GM12878 (cell line): Measurements from ENCODE around the gene CLNK. TPM values are rescaled to one million over a fixed set of nuclear protein-coding genes. Genes with fewer than 3 reads are reported as not detected.

Source experiments
- ATAC-seq: fragments of 200-7000 bp; cut with Tn5 transposase; 3 replicates; pipeline ENCODE4 v1.9.1; 2020; ENCODE audit warnings: mild to moderate bottlenecking, moderate library complexity
- BruUV-seq: library from RNA; stranded (reverse); fragments of 400-500 nt; replicated peaks from 2 replicates; lab custom pipeline; 2021; lab: Mats Ljungman, UMichigan
- CTCF ChIA-PET: fragments of 300-600 bp; sonication (Branson Sonifier 250); formaldehyde crosslinking; extraction: SDS; loops from one replicate; lab custom pipeline; 2021; ENCODE audit warnings: inconsistent platforms; lab: Yijun Ruan, JAX
- POLR2A ChIA-PET: fragments of 350-600 bp; formaldehyde crosslinking; extraction: SDS; loops from one replicate; lab custom pipeline; 2021; ENCODE audit warnings: inconsistent platforms; lab: Charles Lee
- RAD21 ChIA-PET: fragments of 300-600 bp; sonication (Branson Sonifier 250); formaldehyde crosslinking; loops from one replicate; lab custom pipeline; 2023; ENCODE audit warnings: antibody characterized with exemption; ENCODE audit not compliant: unreplicated experiment; lab: Charles Lee
- SMC1A ChIA-PET: fragments of 300-600 bp; sonication (Branson Sonifier 250); formaldehyde crosslinking; loops from one replicate; lab custom pipeline; 2023; ENCODE audit not compliant: unreplicated experiment, uncharacterized antibody; lab: Charles Lee
- DNase-seq: peaks from one replicate; pipeline ENCODE4 v3.0.0-alpha.2; 2011; ENCODE audit warnings: low read depth, low spot score
- FAIRE-seq: peaks from 3 replicates; lab custom pipeline; 2011; peaks lifted over from hg19 to GRCh38; lab: Jason Lieb, UNC
- H2AFZ ChIP-seq: 2 replicates; pipeline ENCODE4 v1.6.0; 2011; ENCODE audit warnings: low read depth, low read length, control low read depth; ENCODE audit not compliant: control insufficient read depth
- H3K27ac ChIP-seq: 2 replicates; pipeline ENCODE4 v1.5.1; 2011; ENCODE audit warnings: control low read depth; ENCODE audit not compliant: control insufficient read depth, insufficient read depth
- H3K27me3 ChIP-seq, 2 experiments: replicated peaks in 1 of 2; 2 replicates each; pipeline versions ENCODE4 v1.6.0 to v1.6.1; 2011; ENCODE audit warnings: low read length in 1 of 2; ENCODE audit not compliant: control insufficient read depth in 2 of 2, insufficient read depth in 2 of 2
- H3K36me3 ChIP-seq, 2 experiments: 2 replicates each; pipeline ENCODE4 v1.5.1; 2011; ENCODE audit warnings: low read length in 1 of 2; ENCODE audit not compliant: control insufficient read depth in 2 of 2, insufficient read depth in 2 of 2
- H3K4me1 ChIP-seq: 2 replicates; pipeline ENCODE4 v1.6.1; 2011; ENCODE audit warnings: mild to moderate bottlenecking, low read length, moderate library complexity, mixed read lengths; ENCODE audit not compliant: control insufficient read depth, insufficient read depth
- H3K4me2 ChIP-seq: 2 replicates; pipeline ENCODE4 v1.6.0; 2011; ENCODE audit warnings: control low read depth; ENCODE audit not compliant: control insufficient read depth, insufficient read depth
- H3K4me3 ChIP-seq: fragments of 200-600 bp; sonication (generic); 2 replicates; pipeline ENCODE4 v1.5.1; 2016
- H3K79me2 ChIP-seq: 2 replicates; pipeline ENCODE4 v1.6.0; 2011; ENCODE audit warnings: low read length; ENCODE audit not compliant: control insufficient read depth, insufficient read depth
- H3K9ac ChIP-seq: 2 replicates; pipeline ENCODE4 v1.8.0; 2011; ENCODE audit warnings: low read length, control low read depth, mixed read lengths; ENCODE audit not compliant: control insufficient read depth, insufficient read depth
- H3K9me3 ChIP-seq: replicated peaks from 3 replicates; pipeline ENCODE4 v1.5.1; 2011; ENCODE audit warnings: mild to moderate bottlenecking, low read length; ENCODE audit not compliant: control insufficient read depth, insufficient read depth
- H4K20me1 ChIP-seq: 2 replicates; pipeline ENCODE4 v1.6.0; 2011; ENCODE audit not compliant: control insufficient read depth, insufficient read depth
- BACH1 ChIP-seq: fragments of 450-650 bp; IDR thresholded peaks from 2 replicates; pipeline ENCODE4 v1.6.1; 2017; ENCODE audit warnings: mild to moderate bottlenecking, borderline replicate concordance
- CHD1 ChIP-seq: IDR thresholded peaks from 2 replicates; pipeline ENCODE4 v1.6.1; 2012; ENCODE audit warnings: low read depth, low read length, improper control_type of control experiment
- CTCF ChIP-seq, 3 experiments: IDR thresholded peaks in 2 of 3; conservative IDR thresholded peaks in 1 of 3; 2 replicates each; pipeline ENCODE4 v1.5.1; 2011; ENCODE audit warnings: low read depth in 3 of 3, low read length in 3 of 3, mild to moderate bottlenecking in 3 of 3, control low read depth in 2 of 3, moderate library complexity in 2 of 3, inconsistent platforms in 1 of 3, mixed read lengths in 1 of 3; ENCODE audit not compliant: control insufficient read depth in 2 of 3, insufficient read depth in 1 of 3; ENCODE audit errors: extremely low read depth in 1 of 3
- HDAC2 ChIP-seq: fragments of 200-600 bp; sonication (generic); IDR thresholded peaks from 2 replicates; pipeline ENCODE4 v1.6.1; 2017
- HDAC6 ChIP-seq: fragments of 200-600 bp; sonication (generic); IDR thresholded peaks from one replicate; pipeline ENCODE4 v1.8.0; 2017; ENCODE audit warnings: antibody characterized with exemption; ENCODE audit not compliant: unreplicated experiment
- IKZF1 ChIP-seq: fragments of 450-650 bp; conservative IDR thresholded peaks from 2 replicates; pipeline ENCODE4 v1.6.1; 2017; ENCODE audit warnings: antibody characterized with exemption, mild to moderate bottlenecking
- MEF2A ChIP-seq: IDR thresholded peaks from 2 replicates; pipeline ENCODE4 v1.6.1; 2011; ENCODE audit warnings: low read depth, mild to moderate bottlenecking, low read length, moderate library complexity; ENCODE audit not compliant: insufficient read depth
- MLLT1 ChIP-seq: fragments of 450-650 bp; IDR thresholded peaks from 2 replicates; pipeline ENCODE4 v1.6.1; 2016; ENCODE audit warnings: mild to moderate bottlenecking
- MTA2 ChIP-seq: fragments of 450-650 bp; IDR thresholded peaks from 2 replicates; pipeline ENCODE4 v1.6.1; 2016; ENCODE audit warnings: low read depth, mild to moderate bottlenecking, moderate library complexity
- PKNOX1 ChIP-seq: fragments of 450-650 bp; IDR thresholded peaks from 2 replicates; pipeline ENCODE4 v1.6.1; 2016; ENCODE audit warnings: mild to moderate bottlenecking
- TBL1XR1 ChIP-seq: IDR thresholded peaks from 2 replicates; pipeline ENCODE4 v1.6.1; 2012; ENCODE audit warnings: low read depth, low read length, improper control_type of control experiment
- USF1 ChIP-seq: IDR thresholded peaks from 2 replicates; pipeline ENCODE4 v1.6.1; 2011; ENCODE audit warnings: borderline replicate concordance, low read depth, mild to moderate bottlenecking, moderate library complexity, mixed read lengths, low read length; ENCODE audit not compliant: insufficient read depth; ENCODE audit errors: extremely low read length
- ZNF217 ChIP-seq: fragments of 450-650 bp; IDR thresholded peaks from 2 replicates; pipeline ENCODE4 v1.6.1; 2017; ENCODE audit warnings: antibody characterized with exemption, mild to moderate bottlenecking
- WGBS: methylation state at CpG from one replicate; pipeline ENCODE4 v1.1.6; 2016; ENCODE audit warnings: low lambda C conversion rate; ENCODE audit not compliant: insufficient replicate concordance, insufficient coverage; ENCODE audit errors: missing lambda C conversion rate; 5-methylcytosine and 5-hydroxymethylcytosine counted together
- in situ Hi-C: fragments of 300-500 bp; cut with MboI; formaldehyde crosslinking; loops from 9 replicates; pipeline ENCODE4 v1.14.3; 2018; ENCODE audit warnings: mixed read lengths
- intact Hi-C: fragments of 100-400 bp; cut with micrococcal nuclease; formaldehyde crosslinking; loops from one replicate; pipeline ENCODE4 v1.14.2; 2022; ENCODE audit not compliant: unreplicated experiment
- polyA plus RNA-seq, 11 experiments: library from polyadenylated mRNA; depleted of rRNA in 4 of 11; unstranded in 6 of 11; stranded (reverse) in 5 of 11; fragments of >200 nt; fragmentation: Nextera tagmentation in 4 of 11; fragmentation: Illumina TruSeq in 1 of 11; extraction: Ambion mirVana in 4 of 11; extraction: Trizol in 1 of 11; gene quantifications; 1 replicate in 1 of 11; 2 replicates in 10 of 11; pipeline versions ENCODE4 v1.2.1 to v1.2.3, GENCODE V29; 2011 to 2016; ENCODE audit warnings: inconsistent platforms in 2 of 11, missing spikeins in 2 of 11, low read depth in 1 of 11
- total RNA-seq, 4 experiments: library from RNA; depleted of rRNA in 3 of 4; stranded (reverse); fragments of >200 nt in 3 of 4; fragmentation: Illumina TruSeq in 1 of 4; extraction: Trizol in 1 of 4; gene quantifications; 2 replicates each; pipeline versions ENCODE4 v1.2.1 to v1.2.3, GENCODE V29; 2013 to 2021

Gene CLNK
- total and polyA plus RNA-seq, 10 of the 15 experiments (the other 5 are each of a cell fraction or from before 2014, with no cell fraction given), result 2.1 to 14.3 (median 2.7) TPM

GRCh38 chr4:10713591-10713990 is 29.0 kb upstream of the CLNK start:
- Histone ChIP-seq H3K9me3 (peaks cover 6% of the 10 kb centered on the region; the same call in 1 of the 3 replicates), H3K9ac (no peak overlapping the region), H3K4me2 (no peak overlapping the region), H3K27me3 (no peaks in the 10 kb centered on the region), H3K36me3 (no peaks in the 10 kb centered on the region), H3K4me1 (no peaks in the 10 kb centered on the region), H4K20me1 (no peaks in the 10 kb centered on the region), H3K79me2 (no peaks in the 10 kb centered on the region), H3K4me3 (no peak overlapping the region), H2AFZ (no peak overlapping the region), H3K27ac (no peak overlapping the region)
- in situ Hi-C loops, result no loop called here
- SMC1A ChIA-PET, result interaction anchor here (1.8 kb wide), 1 partner anchor 13 kb away, joined by 8 read pairs; no protein-coding TSS in a partner anchor
- ATAC-seq, result no peak
- no TSS peak for BruUV-seq
- intact Hi-C loops, result no loop called here
- 93% methylated on average over 3 of the region's 3 CpGs for WGBS
- CTCF ChIA-PET, result no interaction called here
- TF ChIP-seq CHD1, result no peak
- no peak for TF ChIP-seq BACH1
- TF ChIP-seq MEF2A, result no peak
- no peak for DNase-seq
- RAD21 ChIA-PET, result no interaction called here
- POLR2A ChIA-PET, result no interaction called here
- no peak for FAIRE-seq

GRCh38 chr4:10706236-10706635 is 21.7 kb upstream of the CLNK start:
- ChIA-PET SMC1A (no interaction called here), POLR2A (no interaction called here), CTCF (no interaction called here), RAD21 (no interaction called here)
- ATAC-seq (no peak), FAIRE-seq (no peak), DNase-seq (no peak)
- H3K36me3 ChIP-seq, result no peaks in the 10 kb centered on the region
- H3K27ac ChIP-seq, result no peak overlapping the region
- no peaks in the 10 kb centered on the region; the same call in 2 of the 3 replicates for H3K9me3 ChIP-seq
- intact Hi-C loops (no loop called here), in situ Hi-C loops (no loop called here)
- no peak overlapping the region for H2AFZ ChIP-seq
- H4K20me1 ChIP-seq, result no peaks in the 10 kb centered on the region
- H3K4me3 ChIP-seq, result no peak overlapping the region
- 33% methylated on average over 1 of the region's 1 CpG for WGBS
- no peaks in the 10 kb centered on the region for H3K79me2 ChIP-seq
- H3K4me1 ChIP-seq, result no peaks in the 10 kb centered on the region
- H3K4me2 ChIP-seq, result no peak overlapping the region
- no TSS peak for BruUV-seq
- no peak overlapping the region for H3K9ac ChIP-seq
- H3K27me3 ChIP-seq, result no peaks in the 10 kb centered on the region
- TF ChIP-seq IKZF1, result no peak
- TF ChIP-seq TBL1XR1, result no peak
- TF ChIP-seq HDAC2, result no peak
- TF ChIP-seq ZNF217, result no peak
- TF ChIP-seq CTCF (IDR thresholded peaks at IDR 0.05 in 2 of 3, conservative IDR thresholded peaks at IDR 0.05 in 1 of 3; ENCODE audit: control insufficient read depth in 2 of 3, extremely low read depth in 1 of 3, insufficient read depth in 1 of 3, low read depth in 3 of 3, low read length in 3 of 3), result no peak
- no peak for TF ChIP-seq MLLT1
- no peak for TF ChIP-seq MTA2
- TF ChIP-seq PKNOX1, result no peak
- no peak for TF ChIP-seq USF1
- TF ChIP-seq HDAC6, result no peak
